Keratinocyte (primary cell): ENCODE measurements around the gene MIDN.

Experiments
- EZH2 ChIP-seq: IDR thresholded peaks from one replicate; pipeline ENCODE4 v1.6.1; 2012; ENCODE audit warnings: inconsistent platforms, mild to moderate bottlenecking, low read length, moderate library complexity
- TF ChIP-seq, protein P1 (sequence below), 3 experiments: IDR thresholded peaks in 1 of 3; conservative IDR thresholded peaks in 1 of 3; optimal IDR thresholded peaks in 1 of 3; 2 replicates in 2 of 3; 3 replicates in 1 of 3; pipeline versions ENCODE3 to v1.5.1; 2011; ENCODE audit warnings: low read length in 3 of 3, mild to moderate bottlenecking in 3 of 3, moderate library complexity in 2 of 3, control low read depth in 1 of 3, inconsistent platforms in 1 of 3; ENCODE audit not compliant: insufficient read depth in 2 of 3; ENCODE audit errors: extremely low read depth in 1 of 3

DNA sequence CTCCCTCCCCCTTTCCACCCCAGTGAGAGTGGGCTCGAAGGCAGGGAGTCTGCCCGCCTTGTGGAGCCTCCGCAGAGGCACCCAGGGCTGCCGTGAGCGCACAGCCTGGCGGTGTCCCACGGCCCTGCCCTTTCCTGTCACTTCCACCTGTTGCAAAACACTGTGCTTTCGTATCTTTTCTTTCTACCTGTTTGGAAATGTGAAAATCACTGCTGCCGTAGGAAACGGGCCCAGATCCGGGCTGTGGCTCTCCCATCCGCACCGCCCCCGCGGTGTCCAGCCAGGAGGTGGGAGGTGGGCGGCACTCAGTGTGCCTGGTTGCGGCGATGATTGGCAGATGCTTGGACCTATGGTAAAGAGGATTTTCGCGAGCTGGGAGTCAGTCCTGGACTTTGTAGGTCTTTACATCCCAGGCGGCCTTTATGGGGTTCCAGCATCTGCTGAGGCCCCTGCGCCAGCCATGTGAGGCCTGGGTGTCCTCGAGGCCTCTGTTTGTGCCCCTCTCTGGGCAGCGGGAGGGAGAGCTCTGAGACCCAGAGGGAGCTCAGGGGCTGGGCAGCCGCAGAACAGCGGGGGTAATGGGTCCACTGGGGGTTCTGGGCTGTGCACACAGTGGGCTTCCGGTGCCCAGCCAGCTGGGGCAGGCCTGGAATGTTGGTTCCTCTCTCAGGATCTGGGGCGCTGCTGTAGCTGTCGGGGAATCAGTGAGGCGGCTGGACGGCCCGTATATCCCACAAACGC is 36.7 kb upstream of the MIDN start:
- TF ChIP-seq, protein P1, sequence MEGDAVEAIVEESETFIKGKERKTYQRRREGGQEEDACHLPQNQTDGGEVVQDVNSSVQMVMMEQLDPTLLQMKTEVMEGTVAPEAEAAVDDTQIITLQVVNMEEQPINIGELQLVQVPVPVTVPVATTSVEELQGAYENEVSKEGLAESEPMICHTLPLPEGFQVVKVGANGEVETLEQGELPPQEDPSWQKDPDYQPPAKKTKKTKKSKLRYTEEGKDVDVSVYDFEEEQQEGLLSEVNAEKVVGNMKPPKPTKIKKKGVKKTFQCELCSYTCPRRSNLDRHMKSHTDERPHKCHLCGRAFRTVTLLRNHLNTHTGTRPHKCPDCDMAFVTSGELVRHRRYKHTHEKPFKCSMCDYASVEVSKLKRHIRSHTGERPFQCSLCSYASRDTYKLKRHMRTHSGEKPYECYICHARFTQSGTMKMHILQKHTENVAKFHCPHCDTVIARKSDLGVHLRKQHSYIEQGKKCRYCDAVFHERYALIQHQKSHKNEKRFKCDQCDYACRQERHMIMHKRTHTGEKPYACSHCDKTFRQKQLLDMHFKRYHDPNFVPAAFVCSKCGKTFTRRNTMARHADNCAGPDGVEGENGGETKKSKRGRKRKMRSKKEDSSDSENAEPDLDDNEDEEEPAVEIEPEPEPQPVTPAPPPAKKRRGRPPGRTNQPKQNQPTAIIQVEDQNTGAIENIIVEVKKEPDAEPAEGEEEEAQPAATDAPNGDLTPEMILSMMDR (optimal IDR thresholded peaks at IDR 0.05 in 1 of 3, IDR thresholded peaks at IDR 0.05 in 1 of 3, conservative IDR thresholded peaks at IDR 0.05 in 1 of 3; ENCODE audit: extremely low read depth in 1 of 3, insufficient read depth in 2 of 3, low read length in 3 of 3), result no peak
- no peak for TF ChIP-seq EZH2
